GM23338 (cell line): Measurements from ENCODE around the gene MIOS. TPM values are rescaled to one million over a fixed set of nuclear protein-coding genes. Genes with fewer than 3 reads are reported as not detected.

ENCODE experiments used
- ATAC-seq: fragments of 200-7000 bp; cut with Tn5 transposase; 3 replicates; pipeline ENCODE4 v1.9.1; 2020
- DNase-seq: peaks from one replicate; pipeline ENCODE4 v3.0.0-alpha.2; 2015; ENCODE audit warnings: low spot score
- H2AFZ ChIP-seq: fragments of 200-600 bp; sonication (generic); 2 replicates; pipeline ENCODE4 v1.8.0; 2016; ENCODE audit warnings: antibody characterized with exemption, mild to moderate bottlenecking, moderate library complexity
- H3F3A ChIP-seq: fragments of 200-600 bp; sonication (generic); replicated peaks from 2 replicates; pipeline ENCODE4 v1.8.0; 2017; ENCODE audit warnings: antibody characterized with exemption, mixed run types, low read depth
- H3K27ac ChIP-seq: fragments of 200-600 bp; sonication (generic); 2 replicates; pipeline ENCODE4 v1.6.1; 2016; ENCODE audit warnings: low read depth
- H3K27me3 ChIP-seq: fragments of 200-600 bp; sonication (generic); 2 replicates; pipeline ENCODE4 v1.8.0; 2016; ENCODE audit warnings: mild to moderate bottlenecking, mixed run types, moderate library complexity; ENCODE audit not compliant: insufficient read depth
- H3K36me3 ChIP-seq: fragments of 200-600 bp; sonication (generic); 2 replicates; pipeline ENCODE4 v1.8.0; 2016; ENCODE audit warnings: mild to moderate bottlenecking; ENCODE audit not compliant: insufficient read depth
- H3K4me1 ChIP-seq: fragments of 200-600 bp; sonication (generic); 2 replicates; pipeline ENCODE4 v1.8.0; 2016; ENCODE audit warnings: mild to moderate bottlenecking, moderate library complexity; ENCODE audit not compliant: insufficient read depth
- H3K4me2 ChIP-seq: fragments of 200-600 bp; sonication (generic); 2 replicates; pipeline ENCODE4 v1.7.1; 2017; ENCODE audit warnings: mixed run types
- H3K4me3 ChIP-seq: fragments of 200-600 bp; sonication (generic); 2 replicates; pipeline ENCODE4 v1.6.1; 2016; ENCODE audit warnings: mixed run types
- H3K79me2 ChIP-seq: fragments of 200-600 bp; sonication (generic); replicated peaks from 2 replicates; pipeline ENCODE4 v1.8.0; 2017; ENCODE audit warnings: mild to moderate bottlenecking; ENCODE audit not compliant: insufficient read depth
- H3K9me2 ChIP-seq: fragments of 200-600 bp; sonication (generic); 2 replicates; pipeline ENCODE4 v1.8.0; 2017; ENCODE audit not compliant: insufficient read depth
- H4K20me1 ChIP-seq: fragments of 200-600 bp; sonication (generic); replicated peaks from 2 replicates; pipeline ENCODE4 v1.8.0; 2017; ENCODE audit warnings: mild to moderate bottlenecking; ENCODE audit not compliant: insufficient read depth
- H3K27ac Mint-ChIP-seq: 2 replicates; pipeline ENCODE4 v1.8.0; 2020; ENCODE audit warnings: inconsistent platforms, mild to moderate bottlenecking, moderate library complexity, mixed read lengths
- H3K27me3 Mint-ChIP-seq: 3 replicates; pipeline ENCODE4 v1.8.0; 2022; ENCODE audit warnings: low read depth, mild to moderate bottlenecking, moderate library complexity, mixed read lengths, inconsistent platforms; ENCODE audit not compliant: insufficient read depth, poor library complexity
- H3K36me3 Mint-ChIP-seq: 3 replicates; pipeline ENCODE4 v1.8.0; 2021; ENCODE audit warnings: low read depth, mild to moderate bottlenecking, inconsistent platforms, moderate library complexity, mixed read lengths
- H3K4me1 Mint-ChIP-seq: 3 replicates; pipeline ENCODE4 v1.8.0; 2020; ENCODE audit warnings: mild to moderate bottlenecking, inconsistent platforms, mixed read lengths
- H3K4me3 Mint-ChIP-seq: 3 replicates; pipeline ENCODE4 v1.8.0; 2021; ENCODE audit warnings: moderate library complexity, mild to moderate bottlenecking, inconsistent platforms, mixed read lengths
- H3K9me3 Mint-ChIP-seq: 3 replicates; pipeline ENCODE4 v1.8.0; 2020; ENCODE audit warnings: moderate library complexity, mild to moderate bottlenecking, inconsistent platforms, mixed read lengths
- CREB1 ChIP-seq: fragments of 250-450 bp; sonication (Bioruptor Pico); IDR thresholded peaks from 2 replicates; pipeline ENCODE4 v1.5.0; 2020; ENCODE audit warnings: low read depth, mild to moderate bottlenecking, moderate library complexity
- CTCF ChIP-seq, 2 experiments: fragments of 200-600 bp in 1 of 2; sonication (generic) in 1 of 2; conservative IDR thresholded peaks; 2 replicates each; pipeline versions ENCODE4 v1.5.1 to v1.6.1; 2016 to 2017; ENCODE audit warnings: antibody characterized with exemption in 2 of 2, low read depth in 2 of 2, mild to moderate bottlenecking in 2 of 2, moderate library complexity in 1 of 2
- EZH2phosphoT487 ChIP-seq: fragments of 200-600 bp; sonication (generic); IDR thresholded peaks from one replicate; pipeline ENCODE4 v1.8.1; 2018; ENCODE audit warnings: antibody characterized with exemption; ENCODE audit not compliant: unreplicated experiment
- JUNB ChIP-seq: IDR thresholded peaks from one replicate; pipeline ENCODE4 v1.6.1; 2016; ENCODE audit warnings: antibody characterized with exemption; ENCODE audit not compliant: unreplicated experiment
- STAT1 ChIP-seq: IDR thresholded peaks from one replicate; pipeline ENCODE4 v1.6.1; 2016; ENCODE audit warnings: antibody characterized with exemption; ENCODE audit not compliant: unreplicated experiment
- ZNF114 ChIP-seq: fragments of 250-450 bp; sonication (Bioruptor Pico); IDR thresholded peaks from 2 replicates; pipeline ENCODE4 v1.5.0; 2020; ENCODE audit warnings: mild to moderate bottlenecking, moderate library complexity
- ZNF331 ChIP-seq: fragments of 250-450 bp; sonication (Bioruptor Pico); IDR thresholded peaks from 2 replicates; pipeline ENCODE4 v1.5.0; 2020; ENCODE audit warnings: low read depth, mild to moderate bottlenecking, moderate library complexity
- ZNF462 ChIP-seq: fragments of 250-450 bp; sonication (Bioruptor Pico); IDR thresholded peaks from 2 replicates; pipeline ENCODE4 v1.5.0; 2020; ENCODE audit warnings: mild to moderate bottlenecking, moderate library complexity
- polyA plus RNA-seq: library from polyadenylated mRNA; unstranded; fragments of >200 nt; fragmentation: Nextera tagmentation; extraction: Ambion mirVana; gene quantifications from 2 replicates; pipeline ENCODE4 v1.2.1, GENCODE V29; 2016
- total RNA-seq: library from RNA; depleted of rRNA; stranded (reverse); fragments of >200 nt; shearing (Covaris generic); gene quantifications from 2 replicates; pipeline ENCODE4 v1.2.3, GENCODE V29; 2014

Gene MIOS
- total and polyA plus RNA-seq, 2 experiments from 2014 or later: 13.1 to 85.7 TPM

- Histone ChIP-seq H3K36me3 (no peaks in the 10 kb centered on the region), H3K79me2 (peaks cover 55% of the 10 kb centered on the region), H4K20me1 (0 out of 2 replicates have a peak, but pooled peaks cover 3% of the 10 kb centered on the region), H3K27me3 (no peaks in the 10 kb centered on the region), H3K4me1 (no peaks in the 10 kb centered on the region), H3F3A (no peaks in the 10 kb centered on the region), H3K4me2 (no peak overlapping the region), H2AFZ (no peak overlapping the region), H3K9me2 (no peaks in the 10 kb centered on the region), H3K4me3 (no peak overlapping the region), H3K27ac (no peak overlapping the region)
- H3K9me3 Mint-ChIP-seq: peaks cover 15% of the 10 kb centered on the region
- no peak overlapping the region for H3K4me3 Mint-ChIP-seq
- TF ChIP-seq ZNF114 (CRISPR knock-in tag): no peak
- no peak for TF ChIP-seq STAT1
- no peak for TF ChIP-seq CREB1 (CRISPR knock-in tag)
- no peak for TF ChIP-seq EZH2phosphoT487
- no peak for TF ChIP-seq ZNF331 (CRISPR knock-in tag)
- TF ChIP-seq ZNF462 (CRISPR knock-in tag): no peak
- no peak for TF ChIP-seq JUNB
- TF ChIP-seq CTCF (conservative IDR thresholded peaks at IDR 0.05; ENCODE audit: low read depth in 2 of 2): peak; percentile 67 to 85
- DNase-seq (peak; percentile 92), ATAC-seq (peak; percentile 91)
- H3K4me1 Mint-ChIP-seq: peaks cover 15% of the 10 kb centered on the region; the same call in 2 of the 3 replicates
- no peaks in the 10 kb centered on the region for H3K27me3 Mint-ChIP-seq
- H3K36me3 Mint-ChIP-seq: peaks cover 13% of the 10 kb centered on the region; the same call in 2 of the 3 replicates
- no peak overlapping the region for H3K27ac Mint-ChIP-seq
These were observed 87.0 kb downstream of the MIOS start for GRCh38 chr7:7653593-7654187.
